HCT116 (cell line): Measurements from ENCODE around the gene PTPRS. TPM values are rescaled to one million over a fixed set of nuclear protein-coding genes. Genes with fewer than 3 reads are reported as not detected.

ENCODE experiments used
- ATAC-seq: fragments of 200-7000 bp; cut with Tn5 transposase; 2 replicates; pipeline ENCODE4 v1.9.1; 2020; ENCODE audit warnings: mild to moderate bottlenecking, moderate library complexity
- BruUV-seq: library from RNA; stranded (reverse); fragments of 400-500 nt; replicated peaks from 2 replicates; lab custom pipeline; 2021; lab: Mats Ljungman, UMichigan
- CTCF ChIA-PET: fragments of 300-600 bp; sonication (Branson Sonifier 250); formaldehyde crosslinking; loops from one replicate; lab custom pipeline; 2021; ENCODE audit warnings: antibody characterized with exemption; lab: Charles Lee
- POLR2A ChIA-PET: fragments of 300-600, 350-600 bp; sonication (Branson Sonifier 250); formaldehyde crosslinking; loops from one replicate; lab custom pipeline; 2021; ENCODE audit warnings: antibody characterized with exemption; lab: Charles Lee
- RAD21 ChIA-PET, 2 experiments: fragments of 300-600 bp; sonication (Branson Sonifier 250); formaldehyde crosslinking; loops; one replicate each; lab custom pipeline; 2023; ENCODE audit warnings: low total read pairs in 2 of 2; ENCODE audit not compliant: uncharacterized antibody in 2 of 2, unreplicated experiment in 2 of 2, low non-redundant PET in 1 of 2; lab: Charles Lee
- DNase-seq: peaks from one replicate; pipeline ENCODE4 v3.0.0-alpha.2; 2010; ENCODE audit warnings: low read depth, low spot score
- H2AFZ ChIP-seq: fragments of 200-600 bp; shearing (Covaris generic), sonication (generic); 2 replicates; pipeline ENCODE4 v1.6.1; 2017; ENCODE audit warnings: low read depth, mixed run types, mixed read lengths, antibody characterized with exemption, low read length; ENCODE audit not compliant: poor library complexity, severe bottlenecking
- H3K27ac ChIP-seq: 2 replicates; pipeline ENCODE4 v1.5.1; 2012; ENCODE audit warnings: low read depth, low read length
- H3K27me3 ChIP-seq: fragments of 200-600 bp; sonication (generic); 2 replicates; pipeline ENCODE4 v1.6.1; 2016; ENCODE audit warnings: mixed run types, low read length, mixed read lengths; ENCODE audit not compliant: insufficient read depth
- H3K36me3 ChIP-seq, 2 experiments: fragments of 200-500 bp in 1 of 2; fragments of 200-600 bp in 1 of 2; sonication (Bioruptor generic) in 1 of 2; sonication (generic) in 1 of 2; 2 replicates each; pipeline versions ENCODE4 v1.5.1 to v1.6.1; 2014 to 2016; ENCODE audit warnings: low read length in 2 of 2, inconsistent platforms in 1 of 2, mixed read lengths in 1 of 2, mixed run types in 1 of 2; ENCODE audit not compliant: insufficient read depth in 2 of 2, control insufficient read depth in 1 of 2
- H3K4me1 ChIP-seq, 2 experiments: fragments of 200-600 bp in 1 of 2; sonication (generic) in 1 of 2; 2 replicates each; pipeline versions ENCODE4 v1.5.1 to v1.6.1; 2012 to 2017; ENCODE audit warnings: low read length in 2 of 2, inconsistent platforms in 1 of 2, mild to moderate bottlenecking in 1 of 2, mixed read lengths in 1 of 2, mixed run types in 1 of 2, moderate library complexity in 1 of 2; ENCODE audit not compliant: insufficient read depth in 2 of 2, control insufficient read depth in 1 of 2
- H3K4me2 ChIP-seq: fragments of 200-600 bp; sonication (generic); 2 replicates; pipeline ENCODE4 v1.6.1; 2017; ENCODE audit warnings: mixed run types, low read length, mixed read lengths
- H3K4me3 ChIP-seq, 2 experiments: fragments of 200-600 bp in 1 of 2; sonication (generic) in 1 of 2; replicated peaks in 1 of 2; 2 replicates each; pipeline ENCODE4 v1.5.1; 2011 to 2016; ENCODE audit warnings: low read length in 2 of 2, control low read depth in 1 of 2, low read depth in 1 of 2, mild to moderate bottlenecking in 1 of 2, mixed read lengths in 1 of 2, mixed run types in 1 of 2
- H3K79me2 ChIP-seq: fragments of 200-600 bp; sonication (generic); 2 replicates; pipeline ENCODE4 v1.6.1; 2017; ENCODE audit warnings: mild to moderate bottlenecking, mixed run types, low read length, moderate library complexity, mixed read lengths; ENCODE audit not compliant: insufficient read depth
- H3K9ac ChIP-seq: fragments of 200-600 bp; sonication (generic); 2 replicates; pipeline ENCODE4 v1.6.1; 2016; ENCODE audit warnings: low read length, mixed read lengths
- H3K9me2 ChIP-seq: fragments of 200-600 bp; sonication (generic), shearing (Covaris generic); 2 replicates; pipeline ENCODE4 v1.6.1; 2017; ENCODE audit warnings: mixed run types, mild to moderate bottlenecking, moderate library complexity; ENCODE audit not compliant: insufficient read depth
- H3K9me3 ChIP-seq, 2 experiments: fragments of 200-500 bp in 1 of 2; fragments of 200-600 bp in 1 of 2; sonication (Bioruptor generic) in 1 of 2; sonication (generic) in 1 of 2; 2 replicates each; pipeline ENCODE4 v1.6.1; 2014 to 2017; ENCODE audit warnings: low read length in 2 of 2, mixed read lengths in 2 of 2, inconsistent platforms in 1 of 2, low read depth in 1 of 2, mild to moderate bottlenecking in 1 of 2, mixed run types in 1 of 2, moderate library complexity in 1 of 2; ENCODE audit not compliant: control insufficient read depth in 1 of 2, insufficient read depth in 1 of 2
- H4K20me1 ChIP-seq: fragments of 200-600 bp; sonication (generic), shearing (Covaris generic); 2 replicates; pipeline ENCODE4 v1.6.1; 2017; ENCODE audit warnings: mixed run types, mild to moderate bottlenecking, moderate library complexity; ENCODE audit not compliant: insufficient read depth
- ATF3 ChIP-seq: IDR thresholded peaks from 2 replicates; pipeline ENCODE4 v1.6.1; 2012
- CBX3 ChIP-seq: IDR thresholded peaks from 2 replicates; pipeline ENCODE4 v1.6.1; 2012; ENCODE audit warnings: low read depth
- SIN3A ChIP-seq: IDR thresholded peaks from 2 replicates; pipeline ENCODE4 v1.6.1; 2012; ENCODE audit warnings: low read depth
- ZNF274 ChIP-seq: fragments of 200-500 bp; sonication (Bioruptor generic); IDR thresholded peaks from 2 replicates; pipeline ENCODE4 v1.6.1; 2014; ENCODE audit warnings: mild to moderate bottlenecking, low read depth, low read length, inconsistent platforms
- intact Hi-C: fragments of 100-400 bp; cut with micrococcal nuclease; formaldehyde crosslinking; loops from 2 replicates; pipeline ENCODE4 v1.10.0; 2022
- total RNA-seq: library from RNA; stranded (reverse); gene quantifications from one replicate; pipeline ENCODE4 v1.2.1, GENCODE V29; 2021; ENCODE audit not compliant: unreplicated experiment
- TF ChIP-seq, protein P1 (sequence below): IDR thresholded peaks from 2 replicates; pipeline ENCODE4 v1.6.1; 2012; ENCODE audit warnings: low read depth

PTPRS gene
- total RNA-seq, 1 experiment from 2014 or later, result 123 TPM

DNA sequence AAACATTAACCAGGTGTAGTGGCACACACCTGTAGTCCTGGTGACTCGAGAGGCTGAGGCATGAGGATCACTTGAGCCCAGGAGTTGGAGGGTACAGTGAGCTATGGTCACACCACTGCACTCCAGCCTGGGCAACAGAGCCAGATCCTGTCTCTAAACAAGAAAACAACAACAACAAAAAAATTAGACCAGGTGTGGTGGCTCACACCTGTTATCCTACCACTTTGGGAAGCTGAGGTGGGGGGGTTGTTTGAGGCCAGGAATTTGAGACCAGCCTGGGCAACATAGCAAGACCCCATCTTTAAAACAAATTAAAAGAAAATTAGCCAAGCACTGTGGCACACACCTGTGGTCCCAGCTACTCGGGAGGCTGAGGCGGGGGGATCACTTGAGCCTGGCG lies 20.8 kb upstream of the PTPRS start (continued):
- TF ChIP-seq, protein P1, sequence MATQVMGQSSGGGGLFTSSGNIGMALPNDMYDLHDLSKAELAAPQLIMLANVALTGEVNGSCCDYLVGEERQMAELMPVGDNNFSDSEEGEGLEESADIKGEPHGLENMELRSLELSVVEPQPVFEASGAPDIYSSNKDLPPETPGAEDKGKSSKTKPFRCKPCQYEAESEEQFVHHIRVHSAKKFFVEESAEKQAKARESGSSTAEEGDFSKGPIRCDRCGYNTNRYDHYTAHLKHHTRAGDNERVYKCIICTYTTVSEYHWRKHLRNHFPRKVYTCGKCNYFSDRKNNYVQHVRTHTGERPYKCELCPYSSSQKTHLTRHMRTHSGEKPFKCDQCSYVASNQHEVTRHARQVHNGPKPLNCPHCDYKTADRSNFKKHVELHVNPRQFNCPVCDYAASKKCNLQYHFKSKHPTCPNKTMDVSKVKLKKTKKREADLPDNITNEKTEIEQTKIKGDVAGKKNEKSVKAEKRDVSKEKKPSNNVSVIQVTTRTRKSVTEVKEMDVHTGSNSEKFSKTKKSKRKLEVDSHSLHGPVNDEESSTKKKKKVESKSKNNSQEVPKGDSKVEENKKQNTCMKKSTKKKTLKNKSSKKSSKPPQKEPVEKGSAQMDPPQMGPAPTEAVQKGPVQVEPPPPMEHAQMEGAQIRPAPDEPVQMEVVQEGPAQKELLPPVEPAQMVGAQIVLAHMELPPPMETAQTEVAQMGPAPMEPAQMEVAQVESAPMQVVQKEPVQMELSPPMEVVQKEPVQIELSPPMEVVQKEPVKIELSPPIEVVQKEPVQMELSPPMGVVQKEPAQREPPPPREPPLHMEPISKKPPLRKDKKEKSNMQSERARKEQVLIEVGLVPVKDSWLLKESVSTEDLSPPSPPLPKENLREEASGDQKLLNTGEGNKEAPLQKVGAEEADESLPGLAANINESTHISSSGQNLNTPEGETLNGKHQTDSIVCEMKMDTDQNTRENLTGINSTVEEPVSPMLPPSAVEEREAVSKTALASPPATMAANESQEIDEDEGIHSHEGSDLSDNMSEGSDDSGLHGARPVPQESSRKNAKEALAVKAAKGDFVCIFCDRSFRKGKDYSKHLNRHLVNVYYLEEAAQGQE, result no peak
- TF ChIP-seq ATF3 (no peak), ZNF274 (no peak), SIN3A (no peak), CBX3 (no peak)

GRCh38 chr19:5360003-5360780 lies 19.6 kb upstream of the PTPRS start:
- no peak for TF ChIP-seq CBX3
- Histone ChIP-seq H3K9ac (no peak overlapping the region), H3K4me2 (no peak overlapping the region), H3K4me3 (no peak overlapping the region), H2AFZ (no peak overlapping the region), H3K9me2 (no peaks in the 10 kb centered on the region), H3K36me3 (no peaks in the 10 kb centered on the region), H3K79me2 (no peaks in the 10 kb centered on the region), H3K4me1 (peaks cover 0 to 12% of the 10 kb centered on the region in 2 experiments; a peak in 2 of 4 replicates), H3K27ac (no peak overlapping the region), H3K9me3 (no peaks in the 10 kb centered on the region), H4K20me1 (no peaks in the 10 kb centered on the region), H3K27me3 (no peaks in the 10 kb centered on the region)
- intact Hi-C loops, result no loop called here
- no peak for DNase-seq
- no peak for ATAC-seq
- ChIA-PET RAD21 (no interaction called here), POLR2A (no interaction called here), CTCF (no interaction called here)
- BruUV-seq, result no TSS peak
